Head of caudate nucleus (tissue), 42 donors: Measurements from ENCODE around the gene CLECL1.
A peak's percentile ranks its signal among the peaks of the same experiment; 100 is the strongest.
"Not testable (repeated sequence)": the region's sequence is repeated elsewhere in the genome, so short reads cannot be mapped to it uniquely, and the experiment has no call there.

ENCODE experiments used
- DNase-seq, 42 donors: peaks; one replicate each; pipeline versions ENCODE4 v3.0.0 to v3.0.0-alpha.2; 2020 to 2021; ENCODE audit warnings: mixed read lengths in 7 of 42
- intact Hi-C: fragments of 100-400 bp; cut with DNase I; formaldehyde crosslinking; loops from one replicate; pipeline ENCODE4 v1.15.0; 2022

The CLECL1 gene

DNA sequence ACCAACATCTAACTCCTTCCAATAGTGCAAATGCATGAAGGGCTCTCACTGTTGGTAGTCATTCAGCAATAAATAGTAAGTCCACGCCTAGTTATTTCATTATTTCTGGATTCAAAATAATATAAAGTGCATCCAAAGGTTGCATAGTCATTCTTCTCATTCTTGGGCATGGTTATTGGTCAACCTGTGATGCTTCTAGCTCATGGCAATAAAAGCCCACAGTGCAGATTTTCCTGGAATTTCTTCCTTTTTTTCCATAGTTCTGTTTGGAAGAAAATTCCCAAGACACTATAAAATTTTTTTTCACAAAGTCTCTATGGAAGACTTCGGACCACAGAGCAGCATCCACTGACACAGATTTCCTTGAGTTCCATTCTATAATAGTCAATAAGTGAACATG, 20.2 kb upstream of the CLECL1 start:
- intact Hi-C loops: no loop called here
- no peak for DNase-seq

DNA sequence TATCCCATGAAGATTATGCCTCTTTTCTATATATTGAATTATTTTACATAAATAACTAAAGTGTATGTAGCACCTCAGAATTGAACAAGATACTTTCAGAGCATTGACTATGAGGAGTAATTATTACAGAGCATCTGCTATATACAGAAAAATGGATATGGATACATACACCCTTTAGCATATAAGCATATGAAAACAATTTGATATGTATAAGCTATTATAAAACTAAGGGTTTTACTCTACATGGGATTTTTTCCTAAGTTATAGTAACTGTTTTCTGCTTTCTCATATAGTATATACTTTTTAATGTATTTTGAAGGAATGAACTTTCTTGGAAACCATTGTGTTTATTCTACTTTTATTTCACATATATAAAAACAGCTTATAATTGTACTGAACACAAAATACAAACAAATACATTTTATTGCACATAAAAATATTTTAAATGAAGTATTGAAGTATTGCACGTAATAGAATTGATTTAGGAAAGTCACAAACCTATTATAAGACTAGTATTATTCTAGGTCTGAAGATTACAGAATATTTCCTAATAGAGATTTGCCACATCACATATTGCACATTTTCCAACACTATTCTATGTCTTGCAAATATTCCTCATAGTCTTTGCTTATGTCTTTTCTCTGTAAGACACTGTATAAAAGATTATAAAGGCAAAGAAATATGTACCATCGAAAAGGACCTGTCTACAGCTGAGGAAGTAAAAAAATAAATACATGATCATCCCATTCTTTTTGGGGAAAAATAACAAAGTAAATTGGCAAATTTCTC, 19.4 kb upstream of the CLECL1 start:
- no peak for DNase-seq
- intact Hi-C loops: no loop called here

DNA sequence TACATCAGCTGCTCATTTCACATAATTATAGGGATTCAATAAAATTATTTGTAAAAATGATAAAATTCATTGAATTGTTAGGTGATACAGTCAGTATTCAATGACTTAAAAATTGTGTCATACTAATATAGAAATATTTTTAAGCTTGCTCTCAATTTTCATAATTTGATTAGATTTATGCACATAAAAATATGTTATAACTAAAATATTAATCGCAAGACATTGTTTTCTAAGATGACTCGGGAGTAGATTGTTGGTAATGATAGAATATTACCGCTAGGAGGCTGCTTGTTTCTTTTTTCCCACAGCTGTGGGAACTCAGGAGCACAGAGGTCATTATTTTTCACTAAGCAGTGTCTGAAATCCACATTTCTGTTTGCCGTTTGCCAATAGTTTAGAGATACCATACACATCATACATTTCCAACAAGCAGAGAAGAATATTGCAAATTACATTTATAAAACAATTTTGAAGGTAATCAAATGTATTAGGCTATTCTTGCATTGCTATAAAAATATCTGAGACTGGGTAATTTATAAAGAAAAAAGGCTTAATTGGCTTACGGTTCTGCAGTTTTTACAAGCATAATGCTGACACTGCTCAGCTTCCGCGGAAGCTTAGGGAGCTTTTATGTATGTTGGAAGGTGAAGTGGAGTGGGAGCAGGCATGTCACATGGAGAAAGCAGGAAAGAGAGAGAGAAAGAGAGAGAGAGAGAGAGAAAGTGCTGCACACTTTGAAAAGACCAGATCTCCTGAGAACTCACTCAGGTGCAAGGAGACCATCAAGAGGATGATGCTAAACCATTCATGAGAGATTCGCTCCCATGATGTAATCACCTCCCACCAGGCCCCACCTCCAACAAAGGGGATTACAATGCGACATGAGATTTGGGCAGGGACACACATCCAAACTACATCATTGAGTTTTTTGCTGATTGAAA, 18.6 kb upstream of the CLECL1 start:
- no peak for DNase-seq
- intact Hi-C loops: no loop called here

DNA sequence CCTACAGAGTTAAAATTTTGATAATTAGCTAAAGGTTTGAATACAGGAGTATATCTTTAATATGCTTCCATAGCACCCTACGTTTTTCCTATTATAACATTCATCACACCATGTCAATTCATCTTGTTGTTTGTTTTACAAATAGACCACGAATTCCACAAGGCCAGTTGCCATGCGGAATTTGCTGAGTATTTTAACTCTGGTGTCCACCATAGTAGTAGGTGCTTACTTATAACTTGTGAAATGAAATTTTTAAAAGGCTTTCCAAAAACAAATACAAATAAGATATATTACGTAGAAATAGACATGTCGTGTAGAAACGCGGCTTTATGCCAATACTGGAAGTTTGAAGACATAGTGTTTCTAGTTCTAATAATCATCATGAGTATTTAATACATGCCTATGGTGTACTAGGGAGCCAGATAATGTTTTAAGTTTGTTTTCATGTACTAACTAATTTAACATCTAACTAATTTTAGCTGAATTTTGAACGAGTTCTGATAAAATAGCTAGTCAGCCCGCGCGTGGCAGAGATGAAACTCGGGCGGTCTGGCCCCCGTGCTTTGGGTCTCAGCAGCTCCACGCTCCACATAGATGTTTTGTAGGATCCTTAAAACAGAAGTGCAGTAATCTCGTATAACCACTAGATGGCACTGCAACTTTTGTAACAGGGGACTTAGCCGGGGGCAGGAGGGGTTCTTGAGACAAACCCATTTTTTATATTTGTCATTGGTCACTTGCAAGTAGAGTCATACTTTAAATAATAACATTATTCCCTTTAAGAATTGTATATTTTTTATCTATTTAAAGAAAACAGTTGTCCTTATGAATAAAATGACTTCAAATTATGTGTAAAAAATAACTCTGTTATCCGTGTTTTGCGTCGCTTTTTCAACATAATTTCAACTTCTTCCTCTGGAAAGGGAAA, 17.6 kb upstream of the CLECL1 start:
- intact Hi-C loops: no loop called here

DNA sequence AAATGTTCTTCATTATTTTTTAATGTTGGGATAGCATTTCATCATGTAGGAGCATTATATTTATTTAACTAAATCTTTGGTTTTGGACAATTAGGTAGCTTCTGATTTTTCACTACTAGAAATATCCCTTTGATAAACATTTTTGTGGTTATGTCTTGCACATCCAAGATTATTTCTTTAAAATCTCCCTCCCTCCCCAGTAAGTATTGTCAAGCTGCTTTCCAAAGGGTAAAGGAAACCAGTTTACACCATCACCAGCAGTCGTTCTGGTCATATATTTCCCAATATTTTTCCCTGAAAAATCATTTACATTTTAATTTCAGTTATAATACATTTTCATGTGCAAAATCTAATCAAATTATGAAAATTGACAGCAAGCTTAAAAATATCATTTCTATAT, 16.7 kb upstream of the CLECL1 start:
- no peak for DNase-seq
- intact Hi-C loops: loop anchor here (5.0 kb wide), 2 partner anchors 388 to 403 kb away; no protein-coding TSS in a partner anchor

More for the DNA sequence above, 17.6 kb upstream of the CLECL1 start:
- peak in 35 of 42 donors; percentile 23 to 80 (median 53) for DNase-seq

DNA sequence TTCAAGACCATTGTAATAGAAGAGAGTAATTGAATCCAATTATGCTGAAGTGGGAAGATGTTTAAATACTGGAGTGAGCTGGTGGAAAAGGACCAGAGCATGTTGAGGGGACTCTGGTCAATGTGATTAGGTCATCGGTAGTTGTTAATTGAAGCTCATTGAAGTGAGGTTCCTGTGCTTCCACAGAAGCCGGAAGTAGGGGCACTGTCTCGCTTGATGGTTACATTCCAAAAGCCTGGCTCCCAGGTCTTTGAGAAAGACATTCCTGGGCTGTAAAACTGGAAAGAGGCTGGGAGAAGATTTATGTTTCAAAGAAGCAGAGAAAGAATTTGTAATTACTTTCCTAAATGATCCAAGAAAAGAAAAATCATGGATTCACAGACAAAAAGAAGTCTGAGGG, 12.3 kb upstream of the CLECL1 start:
- intact Hi-C loops: loop anchor here (5.0 kb wide), 2 partner anchors 392 to 407 kb away; no protein-coding TSS in a partner anchor
- DNase-seq: no peak

DNA sequence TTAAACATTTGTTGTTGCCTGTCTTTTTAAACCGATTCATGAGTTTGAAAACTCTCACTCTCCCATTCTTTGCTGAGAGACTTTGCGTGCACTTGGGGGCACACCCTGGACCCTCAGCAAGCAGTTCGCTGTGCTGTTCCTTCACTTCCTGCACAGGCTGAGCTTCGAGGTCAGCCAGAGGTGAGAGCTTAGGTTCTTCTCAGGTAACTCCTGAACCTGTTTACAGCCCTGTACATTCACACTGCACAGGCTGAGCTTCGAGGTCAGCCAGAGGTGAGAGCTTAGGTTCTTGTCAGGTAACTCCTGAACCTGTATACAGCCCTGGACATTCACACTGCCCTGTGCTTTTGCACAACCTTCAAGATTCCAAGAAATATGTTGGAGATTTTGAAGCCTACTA, 9.8 kb upstream of the CLECL1 start:
- DNase-seq: no peak
- intact Hi-C loops: no loop called here

DNA sequence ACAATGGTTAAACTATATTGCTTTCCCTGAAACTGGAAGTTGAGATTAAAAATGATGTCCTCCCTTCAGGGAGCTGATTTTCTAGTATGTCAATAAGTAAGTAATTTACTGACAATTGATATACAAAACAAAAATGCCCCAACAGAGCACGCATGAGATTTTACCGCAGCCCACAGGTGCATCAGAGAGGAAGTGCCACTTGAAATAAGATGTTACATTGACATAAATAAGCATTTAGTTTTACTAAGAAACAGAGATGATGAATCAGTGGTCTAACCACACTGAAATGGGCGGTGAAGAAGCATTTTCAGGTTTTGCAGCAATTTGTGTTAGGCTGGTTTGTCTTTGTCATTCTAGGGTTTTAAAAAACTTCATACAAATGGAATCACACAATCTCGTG, 8.8 kb upstream of the CLECL1 start:
- DNase-seq: no peak
- intact Hi-C loops: no loop called here

DNA sequence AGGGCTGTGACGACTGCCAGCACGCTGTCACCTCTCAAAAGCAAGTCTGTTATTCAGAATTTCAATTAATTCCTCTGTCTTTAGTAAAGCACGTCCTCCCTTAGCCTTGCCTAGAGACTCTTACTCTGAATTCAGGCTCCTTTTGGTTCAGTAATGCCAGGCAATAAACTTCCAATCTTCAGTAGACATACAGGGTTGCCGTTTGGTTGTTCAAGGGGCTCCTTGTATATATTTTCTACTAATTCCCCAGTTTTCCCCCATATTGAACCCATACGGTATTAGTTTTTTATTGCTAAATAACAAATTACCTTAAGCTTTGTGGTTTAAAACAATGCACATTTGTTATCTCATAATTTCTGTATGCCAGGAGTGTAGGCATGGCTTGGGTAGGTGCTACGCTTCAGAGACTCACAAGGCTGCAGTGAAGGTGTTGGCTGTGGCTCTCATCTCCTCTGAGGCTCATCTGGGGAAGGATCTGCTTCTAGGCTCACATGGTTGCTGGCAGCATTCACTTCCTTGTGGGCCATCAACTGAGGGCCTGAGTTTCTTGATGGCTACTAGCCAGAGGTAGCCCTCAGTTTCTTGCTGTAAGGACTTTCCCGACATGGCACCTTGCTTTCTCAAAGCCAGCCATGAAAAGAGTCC, 7.3 kb upstream of the CLECL1 start:
- intact Hi-C loops: no loop called here
- peak in 1 of 42 donors; percentile 26 for DNase-seq

DNA sequence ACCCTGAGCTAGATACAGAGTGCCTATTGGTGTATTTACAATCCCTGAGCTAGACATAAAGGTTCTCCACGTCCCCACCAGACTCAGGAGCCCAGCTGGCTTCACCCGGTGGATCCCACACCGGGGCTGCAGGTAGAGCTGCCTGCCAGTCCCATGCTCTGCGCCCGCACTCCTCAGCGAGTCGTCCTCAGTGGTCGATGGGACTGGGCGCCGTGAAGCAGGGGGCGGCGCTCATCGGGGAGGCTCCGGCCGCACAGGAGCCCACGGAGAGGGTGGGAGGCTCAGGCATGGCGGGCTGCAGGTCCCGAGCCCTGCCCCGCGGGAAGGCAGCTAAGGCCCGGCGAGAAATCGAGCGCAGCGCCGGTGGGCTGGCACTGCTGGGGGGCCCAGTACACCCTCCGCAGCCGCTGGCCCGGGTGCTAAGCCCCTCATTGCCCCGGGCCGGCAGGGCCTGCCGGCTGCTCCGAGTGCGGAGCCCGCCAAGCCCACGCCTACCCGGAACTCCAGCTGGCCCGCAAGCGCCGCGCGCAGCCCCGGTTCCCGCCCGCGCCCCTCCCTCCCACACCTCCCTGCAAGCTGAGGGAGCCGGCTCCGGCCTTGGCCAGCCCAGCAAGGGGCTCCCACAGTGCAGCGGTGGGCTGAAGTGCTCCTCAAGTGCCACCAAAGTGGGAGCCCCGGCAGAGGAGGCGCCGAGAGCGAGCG, 6.7 kb upstream of the CLECL1 start:
- DNase-seq: peak in 10 of 42 donors; percentile 12 to 36 (median 21)

DNA sequence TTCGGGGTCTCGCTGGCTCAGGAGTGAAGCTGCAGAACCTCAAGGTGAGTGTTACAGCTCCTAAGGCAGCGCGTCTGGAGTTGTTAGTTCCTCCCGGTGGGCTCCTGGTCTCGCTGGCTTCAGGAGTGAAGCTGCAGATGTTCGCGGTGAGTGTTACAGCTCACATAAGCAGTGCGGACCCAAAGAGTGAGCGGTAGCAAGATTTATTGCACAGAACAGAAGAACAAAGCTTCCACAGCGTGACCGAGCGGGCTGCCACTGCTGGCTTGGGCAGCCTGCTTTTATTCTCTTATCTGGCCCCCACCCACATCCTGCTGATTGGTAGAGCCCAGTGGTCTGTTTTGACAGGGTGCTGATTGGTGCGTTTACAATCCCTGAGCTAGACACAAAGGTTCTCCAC, 6.0 kb upstream of the CLECL1 start:
- intact Hi-C loops, DNase-seq: not testable (repeated sequence)

More for the DNA sequence above, 6.7 kb upstream of the CLECL1 start:
- intact Hi-C loops: not testable (repeated sequence)

DNA sequence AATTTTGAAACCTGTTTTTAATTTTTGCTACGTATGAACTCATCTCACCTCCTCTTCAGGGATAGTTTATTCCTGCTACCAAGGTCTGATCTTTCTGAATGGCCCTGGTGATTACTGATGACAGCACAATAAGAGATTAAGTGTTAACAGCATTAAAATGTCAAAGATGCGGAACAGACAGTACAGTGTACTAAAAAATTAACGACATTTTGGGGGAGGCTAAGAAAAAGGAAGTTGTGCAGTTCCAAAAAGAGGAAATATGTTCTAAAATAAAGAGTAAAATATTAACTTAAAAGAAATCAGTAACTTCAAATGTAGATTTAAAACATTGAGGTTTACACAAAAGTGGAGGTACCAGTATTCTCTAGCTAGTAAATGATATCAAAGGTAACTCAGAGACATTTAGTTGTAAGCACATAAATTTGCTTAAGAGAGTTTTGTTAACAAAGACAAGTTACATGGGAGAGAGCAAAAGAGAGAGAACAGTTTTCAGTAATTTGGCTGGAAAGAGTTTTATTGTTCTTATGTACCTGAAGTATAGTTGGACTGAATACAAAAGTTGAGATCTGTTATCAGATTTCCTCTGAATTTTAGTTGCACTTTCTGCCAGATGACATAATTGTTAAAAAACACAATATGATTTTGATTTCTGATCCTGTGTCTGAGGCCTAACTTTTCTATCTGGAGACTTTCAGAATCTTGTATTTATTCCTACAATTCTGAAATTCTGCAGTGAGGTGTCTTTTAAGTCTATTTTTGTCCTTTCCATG, 4.2 kb upstream of the CLECL1 start:
- no peak for DNase-seq
- intact Hi-C loops: no loop called here

DNA sequence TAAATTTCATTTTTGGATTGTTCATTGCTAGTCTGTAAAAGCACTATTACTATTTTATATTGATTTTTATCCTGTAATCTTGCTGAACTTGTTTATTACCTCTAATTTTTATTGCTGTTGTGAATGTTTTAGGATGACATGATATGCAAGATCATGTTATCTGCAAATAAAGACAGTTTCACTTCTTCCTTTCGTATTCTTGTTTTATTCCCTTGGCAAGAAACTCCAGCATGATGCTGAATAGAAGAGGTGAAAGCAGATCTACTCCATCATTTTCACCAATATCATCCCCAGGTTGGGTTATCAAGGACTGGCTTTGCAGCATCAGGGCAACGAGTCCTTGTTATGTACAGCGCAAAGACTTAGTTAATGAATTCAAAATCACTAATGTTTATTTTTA, 2.7 kb upstream of the CLECL1 start:
- no peak for DNase-seq
- intact Hi-C loops: no loop called here

DNA sequence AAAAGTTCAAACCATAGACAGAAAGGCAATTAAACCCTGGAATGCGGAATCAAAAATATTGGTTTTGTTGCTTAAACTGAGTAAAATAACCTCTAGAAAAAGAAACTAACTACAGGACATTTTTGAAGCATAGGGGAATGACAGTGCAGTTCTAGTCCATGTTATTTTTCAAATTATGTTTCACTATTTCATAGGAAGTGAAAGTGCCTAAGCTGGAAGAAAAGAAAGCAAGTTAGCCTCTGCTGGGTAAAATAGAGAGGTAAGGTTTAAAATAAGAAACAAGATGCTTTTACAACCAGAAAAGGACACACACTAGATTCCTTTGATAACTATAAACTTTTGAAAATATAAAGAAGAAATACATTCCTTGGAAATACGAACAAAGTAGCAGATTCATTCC, 1.1 kb downstream of the CLECL1 start:
- no peak for DNase-seq

DNA sequence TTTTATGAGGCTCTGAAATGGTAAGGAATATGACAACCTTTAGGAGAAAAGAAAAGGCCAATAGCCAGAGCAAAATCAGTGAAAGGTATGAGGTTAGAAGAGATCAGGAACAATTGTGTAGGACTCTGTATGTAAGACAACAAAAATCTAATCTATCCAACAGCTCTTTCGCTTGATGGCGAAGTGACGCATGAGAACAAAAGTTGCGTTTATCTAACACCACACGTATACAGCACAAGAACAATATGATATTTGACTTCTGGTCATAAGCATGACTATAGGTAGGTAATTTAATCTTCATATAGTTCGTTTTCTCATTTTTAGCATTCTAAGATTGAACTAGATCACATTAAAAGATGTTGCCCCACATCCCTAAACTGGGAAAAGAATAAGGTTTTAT, 1.5 kb downstream of the CLECL1 start:
- intact Hi-C loops: no loop called here
- DNase-seq: no peak

More for the DNA sequence above, 1.1 kb downstream of the CLECL1 start:
- intact Hi-C loops: no loop called here

DNA sequence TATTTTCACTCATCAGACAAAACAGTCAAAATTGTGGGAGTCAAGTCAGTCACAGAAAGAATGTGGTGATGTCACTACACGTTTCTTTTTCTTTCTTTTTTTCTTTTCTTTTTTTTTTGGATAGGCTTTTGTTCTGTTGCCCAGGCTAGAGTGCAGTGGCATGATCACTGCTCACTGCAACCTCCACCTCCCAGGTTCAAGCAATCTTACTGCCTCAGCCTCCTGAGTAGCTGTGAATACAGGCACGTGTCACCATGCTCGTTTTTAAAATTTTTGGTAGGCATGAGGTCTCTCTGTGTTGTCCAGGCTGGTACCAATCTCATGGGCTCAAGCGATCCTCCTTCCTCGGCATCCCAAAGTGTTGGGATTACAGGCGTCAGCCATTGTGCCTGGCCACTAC, 2.3 kb downstream of the CLECL1 start:
- intact Hi-C loops: no loop called here
- no peak for DNase-seq

DNA sequence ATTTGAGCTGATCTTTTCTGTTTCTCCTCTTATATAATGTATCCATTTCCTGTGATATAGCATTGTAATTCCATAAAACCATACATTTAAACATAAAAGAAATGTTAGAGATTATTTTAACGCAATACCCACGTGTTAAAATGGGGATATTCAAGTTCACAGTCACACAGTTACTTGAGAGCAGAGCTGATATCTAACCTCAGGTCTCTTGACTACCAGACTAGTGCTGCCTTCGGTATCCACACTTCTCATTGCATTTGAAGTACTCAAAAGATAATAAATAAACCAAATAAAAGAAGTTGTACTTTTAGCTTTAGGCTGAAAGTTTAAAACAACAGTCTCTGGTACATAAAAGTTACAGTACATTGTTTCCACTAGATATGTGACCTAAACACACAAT, 2.9 kb downstream of the CLECL1 start:
- intact Hi-C loops: no loop called here
- DNase-seq: no peak
